H9 (cell line): ENCODE measurements around the gene NRG3. TPM values are rescaled to one million over a fixed set of nuclear protein-coding genes. Genes with fewer than 3 reads are reported as not detected.

Experiments used
- DNase-seq: peaks from one replicate; pipeline ENCODE4 v3.0.0-alpha.2; 2017
- H2AFZ ChIP-seq: one replicate; pipeline ENCODE4 v1.6.1; 2013; ENCODE audit warnings: mild to moderate bottlenecking, low read length, control low read depth, moderate library complexity
- H2AK5ac ChIP-seq: 2 replicates; pipeline ENCODE4 v1.6.1; 2013; ENCODE audit warnings: low read length, control low read depth, mixed read lengths; ENCODE audit not compliant: insufficient read length
- H2BK120ac ChIP-seq: one replicate; pipeline ENCODE4 v1.6.1; 2013; ENCODE audit warnings: low read depth, mild to moderate bottlenecking, low read length, control low read depth, inconsistent platforms; ENCODE audit not compliant: poor library complexity, severe bottlenecking
- H2BK12ac ChIP-seq: 2 replicates; pipeline ENCODE4 v1.6.1; 2013; ENCODE audit warnings: low read length, control low read depth, mixed read lengths, low read depth; ENCODE audit not compliant: insufficient read length
- H2BK15ac ChIP-seq: 2 replicates; pipeline ENCODE4 v1.6.1; 2013; ENCODE audit warnings: low read depth, low read length, control low read depth
- H2BK20ac ChIP-seq: one replicate; pipeline ENCODE4 v1.6.1; 2013; ENCODE audit warnings: low read depth, mild to moderate bottlenecking, low read length, control low read depth, inconsistent platforms; ENCODE audit not compliant: poor library complexity, severe bottlenecking
- H2BK5ac ChIP-seq: 2 replicates; pipeline ENCODE4 v1.6.1; 2013; ENCODE audit warnings: low read length, control low read depth, mixed read lengths; ENCODE audit not compliant: insufficient read length
- H3K14ac ChIP-seq: 2 replicates; pipeline ENCODE4 v1.6.1; 2013; ENCODE audit warnings: low read length, control low read depth; ENCODE audit not compliant: insufficient read depth
- H3K18ac ChIP-seq: 2 replicates; pipeline ENCODE4 v1.6.1; 2013; ENCODE audit warnings: low read depth, mild to moderate bottlenecking, mixed read lengths, low read length, control low read depth; ENCODE audit not compliant: insufficient read length
- H3K23ac ChIP-seq: 2 replicates; pipeline ENCODE4 v1.6.1; 2013; ENCODE audit warnings: low read length, control low read depth, mixed read lengths, low read depth; ENCODE audit not compliant: insufficient read length
- H3K23me2 ChIP-seq: 2 replicates; pipeline ENCODE4 v1.6.1; 2013; ENCODE audit warnings: low read depth, mild to moderate bottlenecking, mixed read lengths, low read length, control low read depth; ENCODE audit not compliant: insufficient read length, poor library complexity, severe bottlenecking
- H3K27ac ChIP-seq: 2 replicates; pipeline ENCODE4 v1.5.1; 2013; ENCODE audit warnings: low read length, control low read depth, mixed read lengths, low read depth; ENCODE audit not compliant: insufficient read length
- H3K27me3 ChIP-seq: 2 replicates; pipeline ENCODE4 v1.6.1; 2013; ENCODE audit warnings: low read length, control low read depth, inconsistent platforms; ENCODE audit not compliant: insufficient read depth
- H3K4ac ChIP-seq: 2 replicates; pipeline ENCODE4 v1.6.1; 2013; ENCODE audit warnings: low read depth, mild to moderate bottlenecking, control low read depth, inconsistent platforms, low read length, moderate library complexity
- H3K4me1 ChIP-seq: 2 replicates; pipeline ENCODE4 v1.6.1; 2013; ENCODE audit warnings: low read length, control low read depth, inconsistent platforms; ENCODE audit not compliant: insufficient read depth
- H3K4me2 ChIP-seq: 2 replicates; pipeline ENCODE4 v1.6.1; 2013; ENCODE audit warnings: low read length, control low read depth, mixed read lengths; ENCODE audit not compliant: insufficient read length, insufficient read depth
- H3K56ac ChIP-seq: 2 replicates; pipeline ENCODE4 v1.6.1; 2013; ENCODE audit warnings: low read depth, mild to moderate bottlenecking, mixed read lengths, low read length, control low read depth; ENCODE audit not compliant: insufficient read length
- H3K79me1 ChIP-seq: 2 replicates; pipeline ENCODE4 v1.6.1; 2013; ENCODE audit warnings: low read depth, mild to moderate bottlenecking, moderate library complexity, low read length, control low read depth, inconsistent platforms; ENCODE audit not compliant: insufficient read depth, poor library complexity, severe bottlenecking
- H3K79me2 ChIP-seq: 2 replicates; pipeline ENCODE4 v1.6.1; 2013; ENCODE audit warnings: low read length, control low read depth, inconsistent platforms; ENCODE audit not compliant: insufficient read depth
- H3K9ac ChIP-seq: 2 replicates; pipeline ENCODE4 v1.6.1; 2013; ENCODE audit warnings: low read length, control low read depth, mixed read lengths; ENCODE audit not compliant: insufficient read length; ENCODE audit errors: extremely low read depth
- H3K9me3 ChIP-seq: one replicate; pipeline ENCODE4 v1.6.1; 2013; ENCODE audit warnings: low read depth, low read length, inconsistent platforms; ENCODE audit not compliant: control insufficient read depth
- H3T11ph ChIP-seq: one replicate; pipeline ENCODE4 v1.6.1; 2013; ENCODE audit warnings: mild to moderate bottlenecking, low read length, control low read depth, inconsistent platforms
- H4K20me1 ChIP-seq: one replicate; pipeline ENCODE4 v1.6.1; 2013; ENCODE audit not compliant: control insufficient read depth, insufficient read length, insufficient read depth
- H4K5ac ChIP-seq: 2 replicates; pipeline ENCODE4 v1.6.1; 2013; ENCODE audit warnings: low read depth, mild to moderate bottlenecking, mixed read lengths, low read length, control low read depth; ENCODE audit not compliant: insufficient read length
- H4K8ac ChIP-seq: replicated peaks from 2 replicates; pipeline ENCODE4 v1.6.1; 2013; ENCODE audit warnings: low read length, control low read depth, mixed read lengths, low read depth; ENCODE audit not compliant: insufficient read length
- H4K91ac ChIP-seq: 2 replicates; pipeline ENCODE4 v1.6.1; 2013; ENCODE audit warnings: low read depth, mild to moderate bottlenecking, moderate library complexity, mixed read lengths, low read length, control low read depth; ENCODE audit not compliant: insufficient read length
- H3K27ac Mint-ChIP-seq, 3 experiments: 2 replicates in 2 of 3; 3 replicates in 1 of 3; pipeline ENCODE4 v1.8.0; 2020 to 2021; ENCODE audit warnings: mixed read lengths in 3 of 3, mild to moderate bottlenecking in 1 of 3, moderate library complexity in 1 of 3
- H3K27me3 Mint-ChIP-seq: 2 replicates; pipeline ENCODE4 v1.8.0; 2021; ENCODE audit warnings: low read depth, mild to moderate bottlenecking, moderate library complexity, mixed read lengths
- H3K36me3 Mint-ChIP-seq, 3 experiments: 2 replicates in 2 of 3; 3 replicates in 1 of 3; pipeline ENCODE4 v1.8.0; 2020 to 2021; ENCODE audit warnings: low read depth in 3 of 3, mixed read lengths in 3 of 3; ENCODE audit not compliant: insufficient read depth in 1 of 3
- H3K4me1 Mint-ChIP-seq, 2 experiments: 2 replicates each; pipeline ENCODE4 v1.8.0; 2020; ENCODE audit warnings: mixed read lengths in 2 of 2
- H3K4me3 Mint-ChIP-seq, 2 experiments: 2 replicates in 1 of 2; 3 replicates in 1 of 2; pipeline ENCODE4 v1.8.0; 2020 to 2021; ENCODE audit warnings: mild to moderate bottlenecking in 2 of 2, mixed read lengths in 2 of 2, moderate library complexity in 1 of 2
- H3K9me3 Mint-ChIP-seq, 2 experiments: 2 replicates in 1 of 2; 3 replicates in 1 of 2; pipeline ENCODE4 v1.8.0; 2020; ENCODE audit warnings: mild to moderate bottlenecking in 2 of 2, mixed read lengths in 2 of 2, moderate library complexity in 1 of 2
- WGBS: extraction: QIAGEN DNeasy Blood & Tissue Kit; methylation state at CpG from one replicate; pipeline ENCODE4 v1.1.7; 2013; ENCODE audit warnings: missing lambda C conversion rate, low lambda C conversion rate, mixed read lengths; ENCODE audit not compliant: insufficient read length; ENCODE audit errors: extremely low coverage; 5-methylcytosine and 5-hydroxymethylcytosine counted together
- total RNA-seq: library from RNA; stranded (reverse); gene quantifications from 2 replicates; pipeline ENCODE4 v1.2.1, GENCODE V29; 2021
- TF ChIP-seq, protein P1 (sequence below): fragments of 200-600 bp; sonication (generic); conservative IDR thresholded peaks from 3 replicates; pipeline ENCODE4 v1.8.0; 2021; ENCODE audit warnings: antibody characterized with exemption, mild to moderate bottlenecking

Gene NRG3
- total RNA-seq, 1 experiment from 2014 or later: 1.6 TPM

DNA sequence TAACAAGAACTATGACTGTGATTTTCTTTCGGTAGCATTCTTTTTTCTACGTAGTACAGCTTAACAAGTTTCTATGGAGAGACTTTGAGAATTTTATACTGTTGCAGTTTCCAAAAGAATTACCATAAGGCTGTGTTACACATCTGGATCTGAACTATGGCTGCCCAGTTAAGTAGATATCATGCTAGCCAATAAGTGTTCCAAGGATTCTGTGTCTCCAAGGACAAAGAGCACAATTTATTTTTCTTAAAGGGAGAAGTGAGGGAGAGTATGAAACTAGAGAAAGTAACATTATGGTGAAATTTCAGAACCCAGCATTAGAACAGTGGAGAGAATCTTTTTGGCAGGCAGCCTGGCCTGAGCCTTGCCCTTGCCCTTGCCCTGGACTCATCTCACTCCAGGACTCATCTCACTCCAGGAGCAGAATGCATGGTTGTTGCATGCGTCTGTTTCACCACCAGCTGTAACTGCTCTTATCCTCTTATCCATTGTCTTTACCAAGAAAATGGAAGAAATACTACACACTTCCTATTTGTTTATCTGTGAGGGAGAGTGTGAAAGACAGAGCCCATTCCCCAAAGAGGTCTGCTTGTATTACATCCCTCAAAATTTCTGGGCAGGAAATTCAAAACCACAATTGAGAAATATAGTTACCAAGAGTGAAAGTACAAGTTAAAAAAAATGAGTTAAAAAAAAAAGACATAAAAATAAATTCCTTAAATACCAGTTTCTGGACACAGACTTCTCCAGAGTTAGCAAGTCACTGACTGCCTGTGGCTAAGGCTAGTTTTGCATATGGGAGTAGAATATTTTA, 1067.5 kb downstream of the NRG3 start:
- H3K36me3 Mint-ChIP-seq: peaks cover 0 to 6% (median 3%) of the 10 kb centered on the region in 3 experiments; a peak in 2 of 7 replicates
- H2AFZ ChIP-seq: no peak overlapping the region
- H4K8ac ChIP-seq: no peak overlapping the region
- no peak overlapping the region for H2BK20ac ChIP-seq
- no peak overlapping the region for H3K56ac ChIP-seq
- peaks cover 10 to 11% of the 10 kb centered on the region in 2 experiments; a peak in 3 of 5 replicates for H3K9me3 Mint-ChIP-seq
- H3K23ac ChIP-seq: no peak overlapping the region
- H3K79me2 ChIP-seq: no peaks in the 10 kb centered on the region
- no peaks in the 10 kb centered on the region for H4K20me1 ChIP-seq
- H2BK5ac ChIP-seq: no peak overlapping the region
- H2AK5ac ChIP-seq: no peak overlapping the region
- no peak overlapping the region for H3K4ac ChIP-seq
- H3K79me1 ChIP-seq: no peaks in the 10 kb centered on the region
- H3K4me1 ChIP-seq: no peaks in the 10 kb centered on the region
- WGBS: no CpG with 5 or more reads among the region's 3 CpGs
- no peaks in the 10 kb centered on the region for H3K9me3 ChIP-seq
- TF ChIP-seq, protein P1, sequence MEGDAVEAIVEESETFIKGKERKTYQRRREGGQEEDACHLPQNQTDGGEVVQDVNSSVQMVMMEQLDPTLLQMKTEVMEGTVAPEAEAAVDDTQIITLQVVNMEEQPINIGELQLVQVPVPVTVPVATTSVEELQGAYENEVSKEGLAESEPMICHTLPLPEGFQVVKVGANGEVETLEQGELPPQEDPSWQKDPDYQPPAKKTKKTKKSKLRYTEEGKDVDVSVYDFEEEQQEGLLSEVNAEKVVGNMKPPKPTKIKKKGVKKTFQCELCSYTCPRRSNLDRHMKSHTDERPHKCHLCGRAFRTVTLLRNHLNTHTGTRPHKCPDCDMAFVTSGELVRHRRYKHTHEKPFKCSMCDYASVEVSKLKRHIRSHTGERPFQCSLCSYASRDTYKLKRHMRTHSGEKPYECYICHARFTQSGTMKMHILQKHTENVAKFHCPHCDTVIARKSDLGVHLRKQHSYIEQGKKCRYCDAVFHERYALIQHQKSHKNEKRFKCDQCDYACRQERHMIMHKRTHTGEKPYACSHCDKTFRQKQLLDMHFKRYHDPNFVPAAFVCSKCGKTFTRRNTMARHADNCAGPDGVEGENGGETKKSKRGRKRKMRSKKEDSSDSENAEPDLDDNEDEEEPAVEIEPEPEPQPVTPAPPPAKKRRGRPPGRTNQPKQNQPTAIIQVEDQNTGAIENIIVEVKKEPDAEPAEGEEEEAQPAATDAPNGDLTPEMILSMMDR: no peak
- H3K23me2 ChIP-seq: no peaks in the 10 kb centered on the region
- no peak overlapping the region for H3K9ac ChIP-seq
- H3T11ph ChIP-seq: no peak overlapping the region
- H3K27ac ChIP-seq: no peak overlapping the region
- no peaks in the 10 kb centered on the region for H3K4me1 Mint-ChIP-seq
- no peak overlapping the region for H4K91ac ChIP-seq
- H3K4me3 Mint-ChIP-seq: no peak overlapping the region
- no peaks in the 10 kb centered on the region; the same call in 1 of the 2 replicates for H3K27me3 Mint-ChIP-seq
- H3K4me2 ChIP-seq: no peak overlapping the region
- no peak overlapping the region for H4K5ac ChIP-seq
- no peak for DNase-seq
- H2BK12ac ChIP-seq: no peak overlapping the region
- H2BK120ac ChIP-seq: no peak overlapping the region
- H2BK15ac ChIP-seq: no peak overlapping the region
- no peak overlapping the region for H3K14ac ChIP-seq
- H3K27ac Mint-ChIP-seq: no peak overlapping the region
- H3K18ac ChIP-seq: no peak overlapping the region
- H3K27me3 ChIP-seq: no peaks in the 10 kb centered on the region
